AG08396 (cell line): ENCODE results near the gene C3orf52.
A peak's percentile ranks its signal among the peaks of the same experiment; 100 is the strongest.

ENCODE experiments used
- DNase-seq: peaks from one replicate; pipeline ENCODE4 v3.0.0; 2012; ENCODE audit warnings: low spot score, mixed read lengths

The C3orf52 gene

DNA sequence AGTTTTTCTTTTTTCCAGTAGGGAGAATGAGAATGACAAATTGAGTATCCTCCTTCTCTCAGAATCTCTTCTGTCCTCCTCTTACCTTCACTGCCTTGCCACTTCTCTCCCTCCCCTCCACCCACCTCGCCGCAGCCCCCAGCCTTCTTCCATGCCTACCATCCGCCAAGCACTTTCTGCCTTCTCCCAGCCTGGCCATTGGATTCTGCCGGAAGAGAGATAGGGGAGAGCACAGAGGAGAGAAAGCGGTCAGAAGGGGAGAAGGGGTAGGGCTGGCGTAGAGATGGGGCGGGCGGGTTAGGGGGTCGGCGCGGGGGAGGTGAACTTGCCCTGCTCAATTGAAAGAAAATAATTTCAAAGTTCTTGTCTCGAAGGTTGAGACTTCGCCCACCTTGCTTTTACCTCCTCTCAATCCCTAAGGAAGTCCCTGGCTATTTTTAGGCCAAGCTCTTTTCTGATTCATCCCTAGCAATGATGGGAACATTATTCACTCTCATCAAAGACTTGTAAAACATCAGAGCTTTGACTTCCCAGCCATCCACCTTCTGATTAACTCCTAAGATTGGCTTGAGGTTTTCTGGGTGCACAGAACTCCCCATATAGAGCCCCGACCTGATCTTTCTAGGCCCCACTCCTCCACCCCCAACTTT lies 811 bp downstream of the C3orf52 start:
- no peak for DNase-seq

DNA sequence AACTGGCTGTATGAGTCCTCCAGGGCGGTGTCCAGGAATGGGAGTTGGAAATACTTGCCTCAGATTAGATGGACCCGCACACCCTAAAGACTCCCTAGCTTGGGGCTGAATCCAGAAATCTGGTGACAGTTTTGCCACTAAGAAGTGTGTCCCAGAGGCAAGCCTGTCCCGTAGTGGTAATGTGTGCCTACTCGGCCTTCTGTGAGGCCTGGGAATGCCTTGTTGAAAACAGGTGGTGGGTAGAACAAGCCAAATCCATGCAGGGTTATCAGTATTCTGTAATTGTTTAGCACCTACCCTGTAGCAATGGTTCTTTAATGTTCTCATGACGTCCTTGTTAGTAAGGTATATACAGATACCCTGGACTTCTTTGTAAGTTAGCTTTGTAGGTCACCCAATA lies 1.6 kb downstream of the C3orf52 start:
- no peak for DNase-seq

DNA sequence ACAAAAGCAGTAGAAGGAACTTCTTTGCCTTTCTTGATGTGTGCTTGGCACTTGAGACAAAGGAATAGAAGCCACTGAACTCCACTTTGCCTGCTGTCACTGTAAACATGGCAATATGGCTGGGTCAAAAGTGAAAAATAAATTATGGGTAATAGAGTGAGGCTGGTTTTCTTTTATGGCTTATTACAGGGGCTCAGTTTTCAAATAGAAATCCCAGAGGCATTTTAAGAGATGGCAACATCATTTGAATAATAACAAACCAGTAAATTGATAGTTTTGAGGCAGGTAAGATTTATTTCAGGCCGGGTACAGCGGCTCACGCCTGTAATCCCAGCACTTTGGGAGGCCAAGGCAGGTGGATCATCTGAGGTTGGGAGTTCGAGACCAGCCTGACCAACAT lies 2.8 kb downstream of the C3orf52 start:
- DNase-seq: no peak

DNA sequence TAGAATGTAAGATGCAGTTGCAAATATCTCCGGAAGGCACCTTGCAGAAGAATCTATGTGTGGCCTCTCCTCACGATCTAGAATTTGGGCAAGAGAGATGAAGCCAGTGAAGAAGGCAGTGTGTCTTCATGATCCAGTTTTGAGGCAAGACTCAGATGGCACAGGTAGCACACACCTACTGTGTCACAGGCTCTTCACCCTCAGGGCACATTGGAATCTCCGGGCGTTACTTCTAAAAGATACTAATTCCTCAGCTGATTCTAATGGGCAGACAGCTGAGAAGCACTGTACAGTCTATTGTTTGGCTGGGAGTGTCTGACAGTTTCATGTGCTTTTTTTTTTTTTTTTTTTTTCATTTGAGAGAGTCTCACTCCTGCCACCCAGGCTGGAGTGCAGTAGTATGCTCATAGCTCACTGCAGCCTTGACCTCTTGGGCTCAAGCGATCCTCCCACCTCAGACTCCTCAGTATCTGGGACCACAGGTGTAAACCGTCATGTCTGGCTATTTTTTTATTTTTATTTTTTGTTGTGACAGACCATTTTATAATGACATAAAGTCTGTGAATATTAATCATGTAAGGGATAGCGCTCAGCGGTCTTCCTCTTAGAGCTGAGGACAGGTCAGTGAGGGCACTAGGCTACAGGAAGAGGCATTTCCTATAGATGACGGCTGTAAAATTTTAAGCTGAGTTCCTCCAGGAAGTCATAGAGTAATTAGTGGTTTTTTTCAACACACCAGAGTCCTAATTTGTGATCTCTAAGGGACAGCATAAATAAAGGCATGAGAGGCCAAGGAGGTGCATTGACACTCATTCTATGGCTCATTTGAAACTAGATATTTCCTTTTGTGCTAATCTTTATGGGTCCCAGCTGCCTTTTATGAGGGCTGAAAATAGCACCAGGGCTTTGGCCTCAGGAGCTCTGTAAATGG lies 4.0 kb downstream of the C3orf52 start:
- DNase-seq: no peak

DNA sequence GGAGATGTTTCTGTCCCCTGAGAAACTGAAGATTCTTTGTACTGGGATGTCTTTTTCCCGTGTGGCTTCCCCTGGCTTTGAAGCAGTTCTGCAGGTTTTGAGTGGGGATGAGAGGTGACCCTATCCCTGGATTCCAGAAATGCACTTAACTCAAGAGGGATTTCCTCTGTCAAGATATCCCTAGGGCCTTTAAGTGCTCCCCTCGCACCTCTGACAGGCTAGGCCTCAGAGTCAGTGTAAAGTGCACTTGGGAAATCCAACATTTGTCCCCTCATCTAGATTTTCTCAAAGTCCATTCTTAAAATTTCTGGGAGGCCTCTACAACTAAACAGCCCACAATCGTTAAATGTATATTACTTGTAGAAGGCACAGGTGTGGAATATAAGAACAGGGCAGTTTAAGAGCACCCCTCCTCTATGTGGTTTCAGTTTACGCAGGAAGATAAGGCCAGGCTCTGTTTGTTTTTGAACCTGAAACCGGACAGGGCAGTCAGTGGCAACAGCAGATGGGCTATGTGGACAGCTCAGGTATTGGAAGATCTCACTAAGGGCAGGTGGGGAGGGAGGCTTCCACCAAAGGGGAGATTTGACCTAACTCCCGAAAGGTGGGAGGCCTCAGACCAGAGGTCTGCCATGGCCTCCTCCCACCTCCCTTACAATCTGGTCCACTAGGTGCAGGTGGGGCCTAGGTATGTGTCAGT lies 4.8 kb downstream of the C3orf52 start:
- no peak for DNase-seq

DNA sequence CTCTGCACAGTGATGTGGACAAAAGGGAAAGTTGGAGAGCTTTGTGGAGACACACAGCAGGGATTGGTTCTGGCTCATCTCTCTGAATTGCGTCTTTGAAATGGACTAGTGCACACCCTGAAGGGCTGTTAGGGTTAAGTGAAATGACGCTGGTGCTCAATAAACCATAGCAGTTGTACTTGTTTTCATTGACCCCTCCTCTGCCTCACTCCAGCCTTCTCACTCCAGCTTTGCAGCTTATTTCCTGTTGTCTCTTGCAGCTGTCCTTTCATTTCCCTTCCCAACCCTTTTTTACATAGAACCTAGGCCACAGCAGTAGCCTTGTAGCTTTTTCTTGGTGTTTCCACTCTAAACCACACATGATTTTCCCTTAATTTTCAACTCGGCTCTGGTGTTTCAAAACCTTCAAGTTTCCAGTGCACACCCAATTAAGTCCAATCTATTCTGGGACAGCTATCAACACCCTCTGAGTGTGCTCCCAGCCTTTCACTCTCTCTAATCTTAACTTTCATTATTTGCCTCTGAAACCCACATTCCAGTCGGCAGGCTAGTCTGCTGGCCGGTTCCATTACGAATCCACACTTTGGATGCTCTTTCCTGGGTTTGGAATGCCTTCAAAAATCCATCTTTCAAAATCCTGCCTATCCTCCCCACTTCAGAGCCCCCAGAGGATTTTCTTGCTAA lies 6.4 kb downstream of the C3orf52 start:
- no peak for DNase-seq

- DNase-seq: no peak
These were observed 7.0 kb downstream of the C3orf52 start for GRCh38 chr3:112093180-112093522.

DNA sequence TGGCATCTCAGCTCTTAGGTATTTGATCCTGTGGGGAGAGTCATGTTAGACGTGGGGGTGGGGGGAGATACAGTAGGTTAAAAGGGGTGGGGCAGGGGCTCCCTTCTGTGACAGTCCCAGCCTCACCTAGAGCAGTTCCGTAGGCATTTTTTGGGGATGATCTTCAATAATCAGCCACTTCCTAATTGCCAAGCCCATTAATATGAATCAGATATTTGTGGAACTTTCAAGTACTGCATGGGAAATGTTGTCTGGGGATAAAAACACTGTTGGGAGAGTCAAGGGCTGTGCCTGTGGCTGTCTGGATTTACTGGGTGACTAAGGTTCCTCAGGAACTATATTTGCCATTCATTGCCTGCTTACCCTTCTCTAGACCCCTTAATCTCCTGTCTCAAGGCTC lies 9.5 kb downstream of the C3orf52 start:
- no peak for DNase-seq

DNA sequence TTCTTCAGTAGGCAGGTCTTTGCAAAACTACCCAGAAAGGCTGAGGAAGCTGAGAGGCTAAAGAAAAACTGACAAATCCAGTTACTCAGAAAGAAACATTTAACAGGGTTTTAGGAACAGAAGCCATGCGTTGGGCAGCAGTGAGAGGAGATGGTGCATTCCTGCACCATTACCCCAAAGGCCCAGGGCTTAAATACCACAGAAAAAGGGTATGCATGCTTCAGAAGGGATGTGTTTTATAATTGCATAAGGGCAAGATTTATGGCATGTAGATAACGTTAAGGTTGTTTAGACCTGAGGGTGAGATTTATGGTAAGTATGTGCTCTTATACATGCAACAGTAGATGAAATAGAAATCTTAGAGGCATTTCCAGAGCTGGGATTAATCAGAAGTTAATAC lies 10.0 kb downstream of the C3orf52 start:
- DNase-seq: no peak

DNA sequence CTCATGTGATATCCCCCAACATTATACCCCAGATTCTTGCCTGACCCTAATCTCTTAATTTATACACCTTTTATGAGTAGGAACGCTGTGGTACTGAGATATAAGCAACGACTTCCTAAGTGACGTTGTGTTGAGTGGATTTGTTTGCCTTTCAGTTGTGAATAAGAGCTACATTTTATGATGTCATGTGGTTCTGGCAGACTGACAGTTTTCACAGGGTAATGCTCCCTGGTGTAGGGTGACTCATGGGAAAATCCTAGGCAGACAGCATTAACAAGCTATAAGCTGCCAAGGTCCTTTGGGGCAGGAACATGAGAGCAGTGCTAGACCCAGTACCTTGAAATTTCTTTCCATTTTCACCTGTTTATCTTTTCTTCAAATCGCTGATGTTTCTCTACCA lies 11.2 kb downstream of the C3orf52 start:
- DNase-seq: peak; percentile 86

GRCh38 chr3:112101916-112102315 lies 15.7 kb downstream of the C3orf52 start:
- DNase-seq: no peak

GRCh38 chr3:112104774-112105173 lies 18.6 kb downstream of the C3orf52 start:
- no peak for DNase-seq

GRCh38 chr3:112109322-112109721 lies 23.1 kb downstream of the C3orf52 start:
- no peak for DNase-seq

GRCh38 chr3:112111785-112112402 lies 25.7 kb downstream of the C3orf52 start:
- peak; percentile 55 for DNase-seq

DNA sequence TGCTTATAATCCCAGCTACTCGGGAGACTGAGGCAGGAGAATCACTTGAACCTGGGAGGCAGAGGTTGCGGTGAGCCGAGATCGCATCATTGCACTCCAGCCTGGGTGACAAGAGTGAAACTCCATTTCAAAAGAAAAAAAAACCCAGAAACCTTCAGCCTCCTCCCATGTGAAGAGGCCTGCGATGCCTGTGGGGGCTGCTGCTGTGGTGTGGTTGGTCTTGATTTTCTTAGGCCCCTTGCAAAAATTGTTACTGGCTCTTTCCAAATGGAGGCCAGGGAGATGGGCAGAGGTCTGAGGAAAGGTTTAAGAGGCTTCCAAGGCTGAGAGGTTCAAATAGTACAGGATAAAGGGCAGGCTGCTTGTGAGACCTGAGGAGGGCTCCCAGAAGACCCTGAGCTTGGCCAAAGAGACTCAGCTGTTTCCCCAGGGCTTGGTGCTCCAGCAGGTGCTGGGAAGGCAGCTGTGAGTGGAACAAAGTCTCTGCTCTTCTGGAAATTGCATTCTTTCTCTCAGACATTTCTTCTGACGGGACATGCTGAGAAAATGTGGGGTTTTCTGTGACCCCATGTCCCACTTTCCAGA lies 28.5 kb downstream of the C3orf52 start:
- no peak for DNase-seq

- DNase-seq: no peak
These were observed 29.1 kb downstream of the C3orf52 start for GRCh38 chr3:112115161-112115739.

DNA sequence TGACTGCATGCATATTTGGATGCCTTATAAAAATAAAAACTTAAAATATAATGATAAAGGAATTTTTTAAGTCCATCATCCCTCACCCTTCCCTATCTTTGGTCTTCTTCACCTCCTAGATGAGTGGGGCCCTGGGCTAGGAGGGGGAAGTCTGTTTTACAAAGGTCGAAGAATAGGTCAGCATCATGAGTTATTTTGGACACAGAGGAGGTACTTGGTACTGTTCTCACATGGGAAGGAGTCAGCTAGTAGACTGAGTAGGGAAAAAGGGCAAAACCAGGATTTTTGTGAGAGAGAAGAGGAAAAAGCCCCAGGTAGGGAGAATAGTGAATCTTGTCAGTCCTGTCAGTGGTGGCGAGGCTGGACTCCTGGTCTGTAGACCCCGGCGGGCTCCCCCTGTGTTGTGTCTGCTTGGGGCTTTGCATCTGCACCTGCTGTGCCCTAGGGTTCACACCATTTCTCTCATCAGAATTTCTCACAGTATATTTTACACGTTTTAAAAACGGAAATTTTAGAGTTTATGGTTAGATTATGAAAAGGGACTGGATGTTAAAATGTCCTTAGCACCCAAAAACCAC lies 29.7 kb downstream of the C3orf52 start:
- no peak for DNase-seq

GRCh38 chr3:112116748-112117186 lies 30.6 kb downstream of the C3orf52 start:
- no peak for DNase-seq

GRCh38 chr3:112117415-112117814 lies 31.2 kb downstream of the C3orf52 start:
- no peak for DNase-seq

DNA sequence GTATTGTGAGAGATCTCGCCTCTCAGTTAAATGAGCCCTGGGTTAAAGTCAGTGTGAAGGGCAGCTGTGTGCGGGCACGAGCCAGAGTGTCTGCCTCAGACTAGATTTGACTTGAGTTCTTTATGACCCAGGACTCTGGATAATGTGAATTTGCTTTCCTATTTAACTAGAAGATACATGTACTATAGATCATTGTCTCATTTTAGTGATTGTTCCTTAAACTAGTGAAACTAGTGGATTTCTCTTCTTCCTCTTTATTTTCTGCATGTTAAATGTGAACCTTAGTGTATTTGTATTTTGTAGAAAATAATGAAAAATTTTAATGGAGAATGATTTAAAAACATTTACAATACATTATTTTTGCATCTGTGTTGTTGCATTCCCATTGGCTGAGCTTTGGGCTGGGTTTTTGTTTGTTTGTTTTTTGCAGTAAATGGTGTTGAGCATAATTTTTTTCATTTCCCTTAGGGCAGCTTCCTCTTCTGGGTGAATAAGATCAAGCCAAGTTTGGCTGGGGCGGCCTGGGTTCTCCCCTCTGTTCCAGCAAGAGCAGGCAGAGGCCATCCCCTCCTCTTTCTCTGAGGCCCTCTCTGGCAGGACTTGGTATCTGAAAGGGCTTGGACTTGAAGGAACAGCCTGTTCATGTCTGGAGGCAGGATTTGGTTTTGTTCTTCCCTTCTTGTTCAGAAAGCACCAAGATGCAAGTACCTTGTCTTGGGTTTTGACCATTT lies 31.8 kb downstream of the C3orf52 start:
- no peak for DNase-seq
